ENCODE measurements around the gene CACNA1A.
"Not testable (repeated sequence)": the region's sequence is repeated elsewhere in the genome, so short reads cannot be mapped to it uniquely, and the experiment has no call there.

The CACNA1A gene
- 0.13 to 0.24 reads per million in 2 experiments for total RNA-seq

- no peak for DNase-seq (ENCODE audit: low read depth)
Observed at GRCh38 chr19:13506471-13506820, at the start of gene CACNA1A. Gene CACNA1A, minus strand, starts transcription at chr19:13506479. Its CDS starts 255 bp downstream, at chr19:13506224.

GRCh38 chr19:13554506-13555240 lies 48.4 kb upstream of the CACNA1A start:
- no peak for DNase-seq (ENCODE audit: low read depth)

GRCh38 chr19:13553880-13554400 lies 47.7 kb upstream of the CACNA1A start:
- no peak for DNase-seq (ENCODE audit: low read depth)

GRCh38 chr19:13548131-13548530 lies 41.9 kb upstream of the CACNA1A start:
- no peak for DNase-seq (ENCODE audit: low read depth)

- no peak for DNase-seq (ENCODE audit: low read depth)
Observed at GRCh38 chr19:13547102-13547501, 40.8 kb upstream of the CACNA1A start.

GRCh38 chr19:13544423-13544822 lies 38.1 kb upstream of the CACNA1A start:
- DNase-seq (ENCODE audit: low read depth), result no peak

- DNase-seq (ENCODE audit: low read depth), result no peak
Observed at GRCh38 chr19:13541554-13541953, 35.3 kb upstream of the CACNA1A start.

- DNase-seq (ENCODE audit: low read depth), result no peak
Observed at GRCh38 chr19:13539332-13539731, 33.1 kb upstream of the CACNA1A start.

GRCh38 chr19:13538601-13539253 lies 32.4 kb upstream of the CACNA1A start:
- DNase-seq (ENCODE audit: low read depth), result no peak

GRCh38 chr19:13537454-13537853 lies 31.2 kb upstream of the CACNA1A start:
- DNase-seq (ENCODE audit: low read depth), result no peak

- no peak for DNase-seq (ENCODE audit: low read depth)
Observed at GRCh38 chr19:13530720-13531119, 24.4 kb upstream of the CACNA1A start.

GRCh38 chr19:13529721-13530120 lies 23.4 kb upstream of the CACNA1A start:
- not testable (repeated sequence) for DNase-seq (ENCODE audit: low read depth)

- no peak for DNase-seq (ENCODE audit: low read depth)
Observed at GRCh38 chr19:13526552-13526951, 20.3 kb upstream of the CACNA1A start.

GRCh38 chr19:13521066-13521465 lies 14.8 kb upstream of the CACNA1A start:
- DNase-seq (ENCODE audit: low read depth), result no peak

- no peak for DNase-seq (ENCODE audit: low read depth)
Observed at GRCh38 chr19:13511947-13512346, 5.7 kb upstream of the CACNA1A start.

- no peak for DNase-seq (ENCODE audit: low read depth)
Observed at GRCh38 chr19:13507053-13507611, 853 bp upstream of the CACNA1A start.

GRCh38 chr19:13505761-13506470 lies 363 bp downstream of the CACNA1A start:
- no peak for DNase-seq (ENCODE audit: low read depth)

GRCh38 chr19:13505164-13505695 lies 1.0 kb downstream of the CACNA1A start:
- DNase-seq (ENCODE audit: low read depth), result no peak

GRCh38 chr19:13503570-13504235 lies 2.6 kb downstream of the CACNA1A start:
- DNase-seq (ENCODE audit: low read depth), result no peak

- no peak for DNase-seq (ENCODE audit: low read depth)
Observed at GRCh38 chr19:13502231-13502630, 4.0 kb downstream of the CACNA1A start.

- DNase-seq (ENCODE audit: low read depth), result no peak
Observed at GRCh38 chr19:13499692-13500091, 6.6 kb downstream of the CACNA1A start.
